ENCODE data around the gene TMEM86B. TPM values are rescaled to one million over a fixed set of nuclear protein-coding genes. Genes with fewer than 3 reads are reported as not detected.

TMEM86B gene
- total and polyA plus RNA-seq, 2 experiments from 2014 or later = 1.1 to 3.2 TPM

DNA sequence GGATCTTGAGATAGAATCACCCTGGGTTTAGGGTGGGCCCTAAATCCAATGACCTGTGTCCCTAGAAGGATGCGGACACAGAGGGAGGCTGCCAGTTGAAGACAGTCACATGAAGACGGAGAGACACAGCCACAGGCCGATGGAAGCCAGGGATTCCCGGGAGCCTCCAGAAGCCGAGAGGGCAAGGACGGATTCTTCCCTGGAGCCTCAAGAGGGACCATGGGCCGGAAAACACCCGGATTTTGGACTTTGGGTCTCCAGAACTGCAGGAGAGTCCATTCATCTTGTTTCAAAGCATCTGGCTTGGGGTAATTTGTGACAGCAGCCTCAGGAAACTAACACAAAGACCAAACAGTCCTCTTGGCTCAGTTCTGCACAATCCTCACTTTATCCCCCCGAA is 2.3 kb downstream of the TMEM86B start (continued):
- TF ChIP-seq ZNF331 (CRISPR knock-in tag; IDR thresholded peaks at IDR 0.05; ENCODE audit: low read depth) (no peak), ZNF114 (CRISPR knock-in tag; IDR thresholded peaks at IDR 0.05) (no peak), JUNB (IDR thresholded peaks at IDR 0.05; ENCODE audit: unreplicated experiment) (no peak)
- TF ChIP-seq, protein P1, sequence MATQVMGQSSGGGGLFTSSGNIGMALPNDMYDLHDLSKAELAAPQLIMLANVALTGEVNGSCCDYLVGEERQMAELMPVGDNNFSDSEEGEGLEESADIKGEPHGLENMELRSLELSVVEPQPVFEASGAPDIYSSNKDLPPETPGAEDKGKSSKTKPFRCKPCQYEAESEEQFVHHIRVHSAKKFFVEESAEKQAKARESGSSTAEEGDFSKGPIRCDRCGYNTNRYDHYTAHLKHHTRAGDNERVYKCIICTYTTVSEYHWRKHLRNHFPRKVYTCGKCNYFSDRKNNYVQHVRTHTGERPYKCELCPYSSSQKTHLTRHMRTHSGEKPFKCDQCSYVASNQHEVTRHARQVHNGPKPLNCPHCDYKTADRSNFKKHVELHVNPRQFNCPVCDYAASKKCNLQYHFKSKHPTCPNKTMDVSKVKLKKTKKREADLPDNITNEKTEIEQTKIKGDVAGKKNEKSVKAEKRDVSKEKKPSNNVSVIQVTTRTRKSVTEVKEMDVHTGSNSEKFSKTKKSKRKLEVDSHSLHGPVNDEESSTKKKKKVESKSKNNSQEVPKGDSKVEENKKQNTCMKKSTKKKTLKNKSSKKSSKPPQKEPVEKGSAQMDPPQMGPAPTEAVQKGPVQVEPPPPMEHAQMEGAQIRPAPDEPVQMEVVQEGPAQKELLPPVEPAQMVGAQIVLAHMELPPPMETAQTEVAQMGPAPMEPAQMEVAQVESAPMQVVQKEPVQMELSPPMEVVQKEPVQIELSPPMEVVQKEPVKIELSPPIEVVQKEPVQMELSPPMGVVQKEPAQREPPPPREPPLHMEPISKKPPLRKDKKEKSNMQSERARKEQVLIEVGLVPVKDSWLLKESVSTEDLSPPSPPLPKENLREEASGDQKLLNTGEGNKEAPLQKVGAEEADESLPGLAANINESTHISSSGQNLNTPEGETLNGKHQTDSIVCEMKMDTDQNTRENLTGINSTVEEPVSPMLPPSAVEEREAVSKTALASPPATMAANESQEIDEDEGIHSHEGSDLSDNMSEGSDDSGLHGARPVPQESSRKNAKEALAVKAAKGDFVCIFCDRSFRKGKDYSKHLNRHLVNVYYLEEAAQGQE (IDR thresholded peaks at IDR 0.05; ENCODE audit: unreplicated experiment) = no peak

DNA sequence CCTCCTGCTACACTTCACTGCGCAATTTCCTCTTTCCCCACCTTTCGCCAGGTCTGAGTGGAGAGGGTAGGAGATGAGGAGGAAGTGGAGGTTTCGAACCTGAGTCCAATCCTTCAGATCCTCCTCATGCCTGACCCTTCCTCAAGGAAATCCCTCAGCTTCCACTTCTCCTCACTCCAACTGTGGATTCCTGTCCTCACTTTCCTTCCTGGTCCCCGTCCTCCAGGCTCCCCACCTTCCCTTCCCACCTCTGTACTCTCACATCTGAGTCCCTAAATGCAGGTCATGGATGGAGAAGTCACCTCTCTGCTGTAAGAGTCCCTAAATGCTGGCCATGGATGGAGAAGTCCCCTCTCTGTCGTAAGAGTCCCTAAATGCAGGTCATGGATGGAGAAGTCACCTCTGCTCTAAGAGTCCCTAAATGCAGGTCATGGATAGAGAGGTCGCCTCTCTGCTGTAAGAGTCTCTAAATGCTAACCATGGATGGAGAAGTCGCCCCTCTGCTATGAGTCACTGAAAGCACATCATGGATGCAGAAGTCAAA is 3.1 kb downstream of the TMEM86B start:
- Histone ChIP-seq H3K4me3 (no peak overlapping the region), H3K79me2 (replicated peaks; ENCODE audit: insufficient read depth) (no peaks in the 10 kb centered on the region), H4K20me1 (replicated peaks; ENCODE audit: insufficient read depth) (no peaks in the 10 kb centered on the region; the same call in 1 of the 2 replicates), H2AFZ (no peak overlapping the region), H3K36me3 (ENCODE audit: insufficient read depth) (no peaks in the 10 kb centered on the region), H3K9me2 (ENCODE audit: insufficient read depth) (no peaks in the 10 kb centered on the region), H3K4me2 (no peak overlapping the region), H3K27ac (ENCODE audit: low read depth) (no peak overlapping the region), H3K27me3 (ENCODE audit: insufficient read depth) (no peaks in the 10 kb centered on the region), H3K4me1 (ENCODE audit: insufficient read depth) (no peaks in the 10 kb centered on the region), H3F3A (replicated peaks; ENCODE audit: low read depth) (0 out of 2 replicates have a peak, but pooled peaks cover 2% of the 10 kb centered on the region)
- ATAC-seq (no peak), DNase-seq (ENCODE audit: low spot score) (no peak)
- Mint-ChIP-seq H3K27ac (no peak overlapping the region), H3K27me3 (ENCODE audit: insufficient read depth, low read depth, poor library complexity) (peaks cover 14% of the 10 kb centered on the region), H3K9me3 (peaks cover 3% of the 10 kb centered on the region), H3K4me1 (peaks cover 4% of the 10 kb centered on the region; the same call in 2 of the 3 replicates), H3K36me3 (ENCODE audit: low read depth) (peaks cover 10% of the 10 kb centered on the region), H3K4me3 (no peak overlapping the region)
- TF ChIP-seq EZH2 (IDR thresholded peaks at IDR 0.05; ENCODE audit: low read depth, unreplicated experiment) (no peak), JUNB (IDR thresholded peaks at IDR 0.05; ENCODE audit: unreplicated experiment) (no peak), STAT1 (IDR thresholded peaks at IDR 0.05; ENCODE audit: unreplicated experiment) (no peak), ZNF331 (CRISPR knock-in tag; IDR thresholded peaks at IDR 0.05; ENCODE audit: low read depth) (no peak), CREB1 (CRISPR knock-in tag; IDR thresholded peaks at IDR 0.05; ENCODE audit: low read depth) (no peak), EZH2phosphoT487 (IDR thresholded peaks at IDR 0.05; ENCODE audit: unreplicated experiment) (no peak), ZNF114 (CRISPR knock-in tag; IDR thresholded peaks at IDR 0.05) (no peak)
- TF ChIP-seq, protein P2, sequence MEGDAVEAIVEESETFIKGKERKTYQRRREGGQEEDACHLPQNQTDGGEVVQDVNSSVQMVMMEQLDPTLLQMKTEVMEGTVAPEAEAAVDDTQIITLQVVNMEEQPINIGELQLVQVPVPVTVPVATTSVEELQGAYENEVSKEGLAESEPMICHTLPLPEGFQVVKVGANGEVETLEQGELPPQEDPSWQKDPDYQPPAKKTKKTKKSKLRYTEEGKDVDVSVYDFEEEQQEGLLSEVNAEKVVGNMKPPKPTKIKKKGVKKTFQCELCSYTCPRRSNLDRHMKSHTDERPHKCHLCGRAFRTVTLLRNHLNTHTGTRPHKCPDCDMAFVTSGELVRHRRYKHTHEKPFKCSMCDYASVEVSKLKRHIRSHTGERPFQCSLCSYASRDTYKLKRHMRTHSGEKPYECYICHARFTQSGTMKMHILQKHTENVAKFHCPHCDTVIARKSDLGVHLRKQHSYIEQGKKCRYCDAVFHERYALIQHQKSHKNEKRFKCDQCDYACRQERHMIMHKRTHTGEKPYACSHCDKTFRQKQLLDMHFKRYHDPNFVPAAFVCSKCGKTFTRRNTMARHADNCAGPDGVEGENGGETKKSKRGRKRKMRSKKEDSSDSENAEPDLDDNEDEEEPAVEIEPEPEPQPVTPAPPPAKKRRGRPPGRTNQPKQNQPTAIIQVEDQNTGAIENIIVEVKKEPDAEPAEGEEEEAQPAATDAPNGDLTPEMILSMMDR (conservative IDR thresholded peaks at IDR 0.05; ENCODE audit: low read depth in 2 of 2) = no peak
- TF ChIP-seq, protein P3, sequence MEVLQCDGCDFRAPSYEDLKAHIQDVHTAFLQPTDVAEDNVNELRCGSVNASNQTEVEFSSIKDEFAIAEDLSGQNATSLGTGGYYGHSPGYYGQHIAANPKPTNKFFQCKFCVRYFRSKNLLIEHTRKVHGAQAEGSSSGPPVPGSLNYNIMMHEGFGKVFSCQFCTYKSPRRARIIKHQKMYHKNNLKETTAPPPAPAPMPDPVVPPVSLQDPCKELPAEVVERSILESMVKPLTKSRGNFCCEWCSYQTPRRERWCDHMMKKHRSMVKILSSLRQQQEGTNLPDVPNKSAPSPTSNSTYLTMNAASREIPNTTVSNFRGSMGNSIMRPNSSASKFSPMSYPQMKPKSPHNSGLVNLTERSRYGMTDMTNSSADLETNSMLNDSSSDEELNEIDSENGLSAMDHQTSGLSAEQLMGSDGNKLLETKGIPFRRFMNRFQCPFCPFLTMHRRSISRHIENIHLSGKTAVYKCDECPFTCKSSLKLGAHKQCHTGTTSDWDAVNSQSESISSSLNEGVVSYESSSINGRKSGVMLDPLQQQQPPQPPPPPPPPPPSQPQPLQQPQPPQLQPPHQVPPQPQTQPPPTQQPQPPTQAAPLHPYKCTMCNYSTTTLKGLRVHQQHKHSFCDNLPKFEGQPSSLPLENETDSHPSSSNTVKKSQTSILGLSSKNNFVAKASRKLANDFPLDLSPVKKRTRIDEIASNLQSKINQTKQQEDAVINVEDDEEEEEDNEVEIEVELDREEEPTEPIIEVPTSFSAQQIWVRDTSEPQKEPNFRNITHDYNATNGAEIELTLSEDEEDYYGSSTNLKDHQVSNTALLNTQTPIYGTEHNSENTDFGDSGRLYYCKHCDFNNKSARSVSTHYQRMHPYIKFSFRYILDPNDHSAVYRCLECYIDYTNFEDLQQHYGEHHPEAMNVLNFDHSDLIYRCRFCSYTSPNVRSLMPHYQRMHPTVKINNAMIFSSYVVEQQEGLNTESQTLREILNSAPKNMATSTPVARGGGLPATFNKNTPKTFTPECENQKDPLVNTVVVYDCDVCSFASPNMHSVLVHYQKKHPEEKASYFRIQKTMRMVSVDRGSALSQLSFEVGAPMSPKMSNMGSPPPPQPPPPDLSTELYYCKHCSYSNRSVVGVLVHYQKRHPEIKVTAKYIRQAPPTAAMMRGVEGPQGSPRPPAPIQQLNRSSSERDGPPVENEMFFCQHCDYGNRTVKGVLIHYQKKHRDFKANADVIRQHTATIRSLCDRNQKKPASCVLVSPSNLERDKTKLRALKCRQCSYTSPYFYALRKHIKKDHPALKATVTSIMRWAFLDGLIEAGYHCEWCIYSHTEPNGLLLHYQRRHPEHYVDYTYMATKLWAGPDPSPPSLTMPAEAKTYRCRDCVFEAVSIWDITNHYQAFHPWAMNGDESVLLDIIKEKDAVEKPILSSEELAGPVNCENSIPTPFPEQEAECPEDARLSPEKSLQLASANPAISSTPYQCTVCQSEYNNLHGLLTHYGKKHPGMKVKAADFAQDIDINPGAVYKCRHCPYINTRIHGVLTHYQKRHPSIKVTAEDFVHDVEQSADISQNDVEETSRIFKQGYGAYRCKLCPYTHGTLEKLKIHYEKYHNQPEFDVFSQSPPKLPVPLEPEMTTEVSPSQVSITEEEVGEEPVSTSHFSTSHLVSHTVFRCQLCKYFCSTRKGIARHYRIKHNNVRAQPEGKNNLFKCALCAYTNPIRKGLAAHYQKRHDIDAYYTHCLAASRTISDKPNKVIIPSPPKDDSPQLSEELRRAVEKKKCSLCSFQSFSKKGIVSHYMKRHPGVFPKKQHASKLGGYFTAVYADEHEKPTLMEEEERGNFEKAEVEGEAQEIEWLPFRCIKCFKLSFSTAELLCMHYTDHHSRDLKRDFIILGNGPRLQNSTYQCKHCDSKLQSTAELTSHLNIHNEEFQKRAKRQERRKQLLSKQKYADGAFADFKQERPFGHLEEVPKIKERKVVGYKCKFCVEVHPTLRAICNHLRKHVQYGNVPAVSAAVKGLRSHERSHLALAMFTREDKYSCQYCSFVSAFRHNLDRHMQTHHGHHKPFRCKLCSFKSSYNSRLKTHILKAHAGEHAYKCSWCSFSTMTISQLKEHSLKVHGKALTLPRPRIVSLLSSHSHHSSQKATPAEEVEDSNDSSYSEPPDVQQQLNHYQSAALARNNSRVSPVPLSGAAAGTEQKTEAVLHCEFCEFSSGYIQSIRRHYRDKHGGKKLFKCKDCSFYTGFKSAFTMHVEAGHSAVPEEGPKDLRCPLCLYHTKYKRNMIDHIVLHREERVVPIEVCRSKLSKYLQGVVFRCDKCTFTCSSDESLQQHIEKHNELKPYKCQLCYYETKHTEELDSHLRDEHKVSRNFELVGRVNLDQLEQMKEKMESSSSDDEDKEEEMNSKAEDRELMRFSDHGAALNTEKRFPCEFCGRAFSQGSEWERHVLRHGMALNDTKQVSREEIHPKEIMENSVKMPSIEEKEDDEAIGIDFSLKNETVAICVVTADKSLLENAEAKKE (CRISPR knock-in tag; IDR thresholded peaks at IDR 0.05) = no peak
- TF ChIP-seq, protein P4, sequence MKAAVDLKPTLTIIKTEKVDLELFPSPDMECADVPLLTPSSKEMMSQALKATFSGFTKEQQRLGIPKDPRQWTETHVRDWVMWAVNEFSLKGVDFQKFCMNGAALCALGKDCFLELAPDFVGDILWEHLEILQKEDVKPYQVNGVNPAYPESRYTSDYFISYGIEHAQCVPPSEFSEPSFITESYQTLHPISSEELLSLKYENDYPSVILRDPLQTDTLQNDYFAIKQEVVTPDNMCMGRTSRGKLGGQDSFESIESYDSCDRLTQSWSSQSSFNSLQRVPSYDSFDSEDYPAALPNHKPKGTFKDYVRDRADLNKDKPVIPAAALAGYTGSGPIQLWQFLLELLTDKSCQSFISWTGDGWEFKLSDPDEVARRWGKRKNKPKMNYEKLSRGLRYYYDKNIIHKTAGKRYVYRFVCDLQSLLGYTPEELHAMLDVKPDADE (IDR thresholded peaks at IDR 0.05) = no peak

Measured in GM23338 (cell line).